SK-N-SH (cell line): Measurements from ENCODE around the gene PRICKLE3. TPM values are rescaled to one million over a fixed set of nuclear protein-coding genes. Genes with fewer than 3 reads are reported as not detected.
"Not testable (repeated sequence)": the region's sequence is repeated elsewhere in the genome, so short reads cannot be mapped to it uniquely, and the experiment has no call there.

Source experiments
- CTCF ChIA-PET: fragments of 300-600, 350-600 bp; formaldehyde crosslinking; extraction: SDS; loops from one replicate; lab custom pipeline; 2021; lab: Yijun Ruan, JAX
- POLR2A ChIA-PET: fragments of 350-600 bp; sonication (Branson Sonifier 250); formaldehyde crosslinking; extraction: SDS; loops from one replicate; lab custom pipeline; 2020; ENCODE audit warnings: antibody characterized with exemption, inconsistent platforms; lab: Yijun Ruan, JAX
- DNase-seq: peaks from one replicate; pipeline ENCODE4 v3.0.0; 2012
- H2AFZ ChIP-seq: fragments of 200-600 bp; sonication (generic); 2 replicates; pipeline ENCODE4 v1.8.1; 2016; ENCODE audit warnings: antibody characterized with exemption, mild to moderate bottlenecking, low read depth
- H3F3A ChIP-seq: fragments of 200-600 bp; sonication (generic); replicated peaks from 2 replicates; pipeline ENCODE3; 2016; ENCODE audit warnings: antibody characterized with exemption, mild to moderate bottlenecking; ENCODE audit not compliant: insufficient read depth
- H3K27ac ChIP-seq, 2 experiments: fragments of 200-500 bp in 1 of 2; fragments of 200-600 bp in 1 of 2; sonication (Bioruptor generic) in 1 of 2; sonication (generic), shearing (Covaris generic) in 1 of 2; 2 replicates each; pipeline versions ENCODE4 v1.5.1 to v1.6.1; 2014 to 2016; ENCODE audit warnings: low read depth in 2 of 2, inconsistent platforms in 1 of 2, low read length in 1 of 2, mild to moderate bottlenecking in 1 of 2, mixed read lengths in 1 of 2
- H3K27me3 ChIP-seq: fragments of 200-600 bp; sonication (generic), shearing (Covaris generic); 2 replicates; pipeline ENCODE4 v1.6.1; 2016; ENCODE audit warnings: mixed run types; ENCODE audit not compliant: insufficient read depth
- H3K36me3 ChIP-seq, 2 experiments: fragments of 200-500 bp in 1 of 2; fragments of 200-600 bp in 1 of 2; sonication (Bioruptor generic) in 1 of 2; sonication (generic) in 1 of 2; replicated peaks in 1 of 2; 2 replicates each; pipeline versions ENCODE3 to v1.5.1; 2014 to 2016; ENCODE audit warnings: low read length in 1 of 2, mild to moderate bottlenecking in 1 of 2; ENCODE audit not compliant: insufficient read depth in 2 of 2, control insufficient read depth in 1 of 2
- H3K4me1 ChIP-seq, 2 experiments: fragments of 200-500 bp in 1 of 2; fragments of 200-600 bp in 1 of 2; sonication (Bioruptor generic) in 1 of 2; sonication (generic), shearing (Covaris generic) in 1 of 2; 2 replicates each; pipeline versions ENCODE4 v1.5.1 to v1.6.1; 2014 to 2016; ENCODE audit warnings: low read depth in 1 of 2, low read length in 1 of 2, mixed run types in 1 of 2; ENCODE audit not compliant: insufficient read depth in 2 of 2, control insufficient read depth in 1 of 2
- H3K4me2 ChIP-seq: fragments of 200-600 bp; sonication (generic), shearing (Covaris generic); 2 replicates; pipeline ENCODE4 v1.6.1; 2017; ENCODE audit warnings: mixed run types
- H3K4me3 ChIP-seq, 2 experiments: fragments of 200-500 bp in 1 of 2; fragments of 200-600 bp in 1 of 2; sonication (Bioruptor generic) in 1 of 2; sonication (generic), shearing (Covaris generic) in 1 of 2; 2 replicates each; pipeline versions ENCODE4 v1.5.1 to v1.8.1; 2014 to 2016; ENCODE audit warnings: low read depth in 2 of 2, inconsistent platforms in 1 of 2, low read length in 1 of 2, mild to moderate bottlenecking in 1 of 2, mixed read lengths in 1 of 2, moderate library complexity in 1 of 2
- H3K79me2 ChIP-seq: fragments of 200-600 bp; sonication (generic); 2 replicates; pipeline ENCODE4 v1.8.1; 2017; ENCODE audit warnings: mild to moderate bottlenecking; ENCODE audit not compliant: insufficient read depth
- H3K9ac ChIP-seq: fragments of 200-600 bp; sonication (generic); 2 replicates; pipeline ENCODE4 v1.6.1; 2017; ENCODE audit warnings: mixed run types
- H3K9me2 ChIP-seq: fragments of 200-600 bp; sonication (generic); 2 replicates; pipeline ENCODE4 v1.6.1; 2017; ENCODE audit warnings: mixed run types
- H3K9me3 ChIP-seq: fragments of 200-600 bp; sonication (generic); 2 replicates; pipeline ENCODE4 v1.6.1; 2017; ENCODE audit warnings: mixed run types, mild to moderate bottlenecking, moderate library complexity
- H4K20me1 ChIP-seq: fragments of 200-600 bp; sonication (generic); 2 replicates; pipeline ENCODE4 v1.6.1; 2017; ENCODE audit warnings: mild to moderate bottlenecking, mixed run types; ENCODE audit not compliant: insufficient read depth
- EP300 ChIP-seq, 2 experiments: IDR thresholded peaks; 2 replicates each; pipeline versions ENCODE4 v1.4.0 to v1.6.1; 2012; ENCODE audit warnings: borderline replicate concordance in 1 of 2, low read depth in 1 of 2, low read length in 1 of 2
- FOSL2 ChIP-seq: IDR thresholded peaks from 2 replicates; pipeline ENCODE4 v1.4.0; 2012; ENCODE audit warnings: low read depth, mild to moderate bottlenecking, moderate library complexity, borderline replicate concordance
- GABPA ChIP-seq: IDR thresholded peaks from 2 replicates; pipeline ENCODE4 v1.4.0; 2012; ENCODE audit warnings: low read depth, mild to moderate bottlenecking
- JUND ChIP-seq: IDR thresholded peaks from 2 replicates; pipeline ENCODE4 v1.4.0; 2012
- NFIC ChIP-seq: IDR thresholded peaks from 2 replicates; pipeline ENCODE4 v1.4.0; 2012; ENCODE audit warnings: borderline replicate concordance
- POLR2AphosphoS5 ChIP-seq: IDR thresholded peaks from 2 replicates; pipeline ENCODE4 v1.6.1; 2012; ENCODE audit warnings: low read depth, low read length
- RAD21 ChIP-seq: IDR thresholded peaks from 2 replicates; pipeline ENCODE4 v1.6.1; 2012; ENCODE audit warnings: mild to moderate bottlenecking, low read length
- USF1 ChIP-seq: IDR thresholded peaks from 2 replicates; pipeline ENCODE4 v1.4.0; 2012; ENCODE audit warnings: low read depth, borderline replicate concordance
- WGBS: methylation state at CpG from one replicate; pipeline ENCODE4 v1.1.6; 2017; ENCODE audit warnings: low lambda C conversion rate; 5-methylcytosine and 5-hydroxymethylcytosine counted together
- polyA plus RNA-seq, 3 experiments: library from polyadenylated mRNA; depleted of rRNA; stranded (reverse); fragments of >200 nt; gene quantifications; 2 replicates each; pipeline ENCODE4 v1.2.3, GENCODE V29; 2012
- TF ChIP-seq, protein P1 (sequence below): IDR thresholded peaks from 2 replicates; pipeline ENCODE4 v1.4.0; 2012; ENCODE audit warnings: low read depth, borderline replicate concordance
- TF ChIP-seq, protein P2 (sequence below): fragments of 200-600 bp; sonication (generic); IDR thresholded peaks from 2 replicates; pipeline ENCODE4 v1.6.1; 2017; ENCODE audit warnings: antibody characterized with exemption, mild to moderate bottlenecking, moderate library complexity

Gene PRICKLE3
- polyA plus RNA-seq, 1 of the 3 experiments (the other 2 are of a cell fraction): 0.07 TPM

- no peak for TF ChIP-seq USF1
- TF ChIP-seq, protein P1, sequence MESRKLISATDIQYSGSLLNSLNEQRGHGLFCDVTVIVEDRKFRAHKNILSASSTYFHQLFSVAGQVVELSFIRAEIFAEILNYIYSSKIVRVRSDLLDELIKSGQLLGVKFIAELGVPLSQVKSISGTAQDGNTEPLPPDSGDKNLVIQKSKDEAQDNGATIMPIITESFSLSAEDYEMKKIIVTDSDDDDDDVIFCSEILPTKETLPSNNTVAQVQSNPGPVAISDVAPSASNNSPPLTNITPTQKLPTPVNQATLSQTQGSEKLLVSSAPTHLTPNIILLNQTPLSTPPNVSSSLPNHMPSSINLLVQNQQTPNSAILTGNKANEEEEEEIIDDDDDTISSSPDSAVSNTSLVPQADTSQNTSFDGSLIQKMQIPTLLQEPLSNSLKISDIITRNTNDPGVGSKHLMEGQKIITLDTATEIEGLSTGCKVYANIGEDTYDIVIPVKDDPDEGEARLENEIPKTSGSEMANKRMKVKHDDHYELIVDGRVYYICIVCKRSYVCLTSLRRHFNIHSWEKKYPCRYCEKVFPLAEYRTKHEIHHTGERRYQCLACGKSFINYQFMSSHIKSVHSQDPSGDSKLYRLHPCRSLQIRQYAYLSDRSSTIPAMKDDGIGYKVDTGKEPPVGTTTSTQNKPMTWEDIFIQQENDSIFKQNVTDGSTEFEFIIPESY: no peak
- TF ChIP-seq, all 33 proteins: peak for 0
Measured at GRCh38 chrX:49153467-49153866, 32.7 kb downstream of the PRICKLE3 start (continued).

DNA sequence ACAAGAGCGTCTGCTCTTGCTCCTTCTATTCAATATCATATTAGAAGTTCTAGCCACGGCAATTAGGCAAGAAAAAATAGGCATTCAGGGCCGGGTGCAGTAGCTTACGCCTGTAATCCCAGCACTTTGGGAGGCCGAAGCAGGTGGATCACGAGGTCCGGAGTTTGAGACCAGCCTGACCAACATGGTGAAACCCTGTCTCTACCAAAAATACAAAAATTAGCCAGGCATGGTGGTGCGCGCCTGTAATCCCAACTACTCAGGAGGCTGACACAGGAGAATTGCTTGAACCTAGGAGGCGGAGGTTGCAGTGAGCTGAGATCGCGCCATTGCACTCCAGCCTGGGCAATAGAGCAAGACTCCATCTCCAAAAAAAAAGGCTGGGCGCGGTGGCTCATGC, 36.9 kb downstream of the PRICKLE3 start:
- WGBS: 74% methylated on average over 14 of the region's 14 CpGs
- H3K4me3 ChIP-seq, H3K4me1 ChIP-seq, DNase-seq, H3K79me2 ChIP-seq, H3F3A ChIP-seq, H4K20me1 ChIP-seq, H3K4me2 ChIP-seq, H2AFZ ChIP-seq, H3K9ac ChIP-seq, POLR2A ChIA-PET, H3K9me3 ChIP-seq, H3K36me3 ChIP-seq, H3K27ac ChIP-seq, H3K9me2 ChIP-seq: not testable (repeated sequence)
- CTCF ChIA-PET: interaction anchor here (1.3 kb wide), 1 partner anchor 14 kb away, joined by 4 read pairs; no protein-coding TSS in a partner anchor
- peaks cover 24% of the 10 kb centered on the region for H3K27me3 ChIP-seq

- H3K79me2 ChIP-seq, H3K4me2 ChIP-seq, H3K9me3 ChIP-seq, H3K9ac ChIP-seq, H3F3A ChIP-seq, H4K20me1 ChIP-seq, POLR2A ChIA-PET, H3K4me3 ChIP-seq, H2AFZ ChIP-seq, H3K27ac ChIP-seq, H3K9me2 ChIP-seq, H3K36me3 ChIP-seq, H3K4me1 ChIP-seq, DNase-seq: not testable (repeated sequence)
- CTCF ChIA-PET: interaction anchor here (1.3 kb wide), 1 partner anchor 15 kb away, joined by 4 read pairs; no protein-coding TSS in a partner anchor
- WGBS: 52% methylated on average over 16 of the region's 21 CpGs
- peaks cover 24% of the 10 kb centered on the region for H3K27me3 ChIP-seq
Measured at GRCh38 chrX:49148390-49149100, 37.6 kb downstream of the PRICKLE3 start.

- CTCF ChIA-PET: no interaction called here
- TF ChIP-seq JUND (no peak), EP300 (IDR thresholded peaks at IDR 0.05; ENCODE audit: borderline replicate concordance in 1 of 2, low read depth in 1 of 2, low read length in 1 of 2) (no peak), RAD21 (no peak), NFIC (no peak), FOSL2 (no peak), POLR2AphosphoS5 (no peak), GABPA (no peak)
- TF ChIP-seq, protein P2, sequence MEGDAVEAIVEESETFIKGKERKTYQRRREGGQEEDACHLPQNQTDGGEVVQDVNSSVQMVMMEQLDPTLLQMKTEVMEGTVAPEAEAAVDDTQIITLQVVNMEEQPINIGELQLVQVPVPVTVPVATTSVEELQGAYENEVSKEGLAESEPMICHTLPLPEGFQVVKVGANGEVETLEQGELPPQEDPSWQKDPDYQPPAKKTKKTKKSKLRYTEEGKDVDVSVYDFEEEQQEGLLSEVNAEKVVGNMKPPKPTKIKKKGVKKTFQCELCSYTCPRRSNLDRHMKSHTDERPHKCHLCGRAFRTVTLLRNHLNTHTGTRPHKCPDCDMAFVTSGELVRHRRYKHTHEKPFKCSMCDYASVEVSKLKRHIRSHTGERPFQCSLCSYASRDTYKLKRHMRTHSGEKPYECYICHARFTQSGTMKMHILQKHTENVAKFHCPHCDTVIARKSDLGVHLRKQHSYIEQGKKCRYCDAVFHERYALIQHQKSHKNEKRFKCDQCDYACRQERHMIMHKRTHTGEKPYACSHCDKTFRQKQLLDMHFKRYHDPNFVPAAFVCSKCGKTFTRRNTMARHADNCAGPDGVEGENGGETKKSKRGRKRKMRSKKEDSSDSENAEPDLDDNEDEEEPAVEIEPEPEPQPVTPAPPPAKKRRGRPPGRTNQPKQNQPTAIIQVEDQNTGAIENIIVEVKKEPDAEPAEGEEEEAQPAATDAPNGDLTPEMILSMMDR: no peak
- TF ChIP-seq, protein P1: no peak
Measured at GRCh38 chrX:49147936-49148335, 38.2 kb downstream of the PRICKLE3 start.

More at GRCh38 chrX:49147936-49148335, 38.2 kb downstream of the PRICKLE3 start:
- no peak overlapping the region for H3K9ac ChIP-seq
- DNase-seq: no peak
- H3K4me3 ChIP-seq: no peak overlapping the region
- H3K27ac ChIP-seq: no peak overlapping the region
- H3K4me1 ChIP-seq: no peaks in the 10 kb centered on the region
- H4K20me1 ChIP-seq: no peaks in the 10 kb centered on the region
- H3K36me3 ChIP-seq: no peaks in the 10 kb centered on the region
- WGBS: 63% methylated on average over 13 of the region's 13 CpGs
- no peaks in the 10 kb centered on the region for H3K9me2 ChIP-seq
- no peaks in the 10 kb centered on the region for H3F3A ChIP-seq
- H3K9me3 ChIP-seq: no peaks in the 10 kb centered on the region
- H3K79me2 ChIP-seq: no peaks in the 10 kb centered on the region
- no peak overlapping the region for H2AFZ ChIP-seq
- peaks cover 24% of the 10 kb centered on the region for H3K27me3 ChIP-seq
- no peak overlapping the region; the same call in 1 of the 2 replicates for H3K4me2 ChIP-seq
- POLR2A ChIA-PET: no interaction called here
